IPS DF 19.7 (cell line): ENCODE measurements around the gene ME3.
"Not testable (repeated sequence)": the region's sequence is repeated elsewhere in the genome, so short reads cannot be mapped to it uniquely, and the experiment has no call there.

Experiments used
- DNase-seq: peaks from one replicate; pipeline ENCODE4 v3.0.0-alpha.2; 2013; ENCODE audit warnings: low read depth, low spot score

The ME3 gene

GRCh38 chr11:86435711-86436110 is 236.7 kb downstream of the ME3 start:
- DNase-seq = no peak

DNA sequence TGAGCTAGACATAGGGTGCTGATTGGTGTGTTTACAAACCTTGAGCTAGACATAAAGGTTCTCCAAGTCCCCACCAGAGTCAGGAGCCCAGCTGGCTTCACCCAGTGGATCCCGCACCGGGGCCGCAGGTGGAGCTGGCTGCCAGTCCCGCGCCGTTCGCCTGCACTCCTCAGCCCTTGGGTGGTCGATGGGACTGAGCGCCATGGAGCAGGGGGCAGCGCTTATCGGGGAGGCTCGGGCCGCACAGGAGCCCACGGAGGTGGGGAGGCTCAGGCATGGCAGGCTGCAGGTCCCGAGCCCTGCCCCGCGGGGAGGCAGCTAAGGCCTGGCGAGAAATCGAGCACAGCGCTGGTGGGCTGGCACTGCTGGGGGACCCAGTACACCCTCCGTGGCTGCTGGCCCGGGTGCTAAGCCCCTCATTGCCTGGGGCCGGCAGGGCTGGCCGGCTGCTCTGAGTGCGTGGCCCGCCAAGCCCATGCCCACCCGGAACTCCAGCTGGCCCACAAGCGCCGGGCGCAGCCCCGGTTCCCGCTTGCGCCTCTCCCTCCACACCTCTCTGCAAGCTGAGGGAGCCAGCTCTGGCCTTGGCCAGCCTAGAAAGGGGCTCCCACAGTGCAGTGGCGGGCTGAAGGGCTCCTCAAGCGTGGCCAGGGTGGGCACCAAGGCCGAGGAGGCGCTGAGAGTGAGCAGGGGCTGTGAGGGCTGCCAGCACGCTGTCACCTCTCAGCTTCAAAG is 238.9 kb downstream of the ME3 start:
- DNase-seq = not testable (repeated sequence)

DNA sequence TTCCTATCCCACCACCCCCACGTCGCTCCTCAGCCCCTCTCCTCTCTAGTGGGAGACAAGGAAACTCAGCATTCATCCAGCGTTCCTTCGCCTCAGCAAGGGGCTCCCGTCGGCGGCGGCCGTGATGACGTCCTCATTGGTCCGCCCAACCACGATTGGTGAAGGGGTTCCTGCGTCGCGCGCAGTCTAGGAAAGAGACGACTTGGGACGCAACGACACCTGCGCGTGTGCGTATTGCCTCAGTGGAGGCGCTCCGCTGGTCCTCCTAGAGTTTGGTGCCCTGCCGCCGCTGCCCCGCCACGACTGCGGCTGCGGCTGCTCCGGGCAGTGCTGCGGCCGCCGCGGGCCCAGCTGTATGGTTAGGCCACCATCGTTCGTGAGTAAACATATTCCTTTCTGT is 241.2 kb downstream of the ME3 start:
- no peak for DNase-seq

DNA sequence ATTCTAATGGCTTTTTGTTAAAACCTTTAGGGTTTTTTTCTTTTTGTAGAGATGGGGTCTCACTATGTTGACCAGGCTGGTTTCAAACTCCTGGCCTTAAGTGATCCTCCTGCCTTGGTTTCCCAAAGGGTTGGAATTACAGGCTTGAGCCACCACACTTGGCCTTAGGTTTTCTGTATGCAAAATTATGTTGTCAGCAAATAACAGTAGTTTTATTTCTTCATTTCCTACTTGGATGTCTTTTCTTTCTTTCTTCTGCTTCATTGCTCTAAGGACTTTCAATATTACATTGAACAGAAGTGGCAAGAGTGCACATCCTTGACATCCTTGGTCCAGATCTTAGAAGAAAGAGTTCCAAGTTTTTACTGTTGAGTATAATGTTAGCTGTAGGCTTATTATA is 245.0 kb downstream of the ME3 start:
- no peak for DNase-seq

DNA sequence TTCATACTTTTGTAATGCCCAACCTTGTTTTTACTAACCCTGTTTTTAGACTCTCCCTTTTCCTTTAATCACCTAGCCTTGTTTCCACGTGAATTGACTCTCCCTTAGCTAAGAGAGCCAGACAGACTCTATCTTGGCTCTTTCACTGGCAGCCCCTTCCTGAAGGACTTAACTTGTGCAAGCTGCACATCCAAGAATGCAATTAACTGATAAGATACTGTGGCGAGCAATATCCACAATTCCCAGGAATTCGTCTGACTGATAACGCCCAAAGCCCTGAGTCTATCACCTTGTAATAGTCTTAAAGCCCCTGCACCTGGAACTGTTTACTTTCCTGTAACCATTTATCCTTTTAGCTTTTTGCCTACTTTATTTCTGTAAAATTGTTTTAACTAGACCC is 248.9 kb downstream of the ME3 start:
- not testable (repeated sequence) for DNase-seq

GRCh38 chr11:86422371-86422770 is 250.0 kb downstream of the ME3 start:
- no peak for DNase-seq

DNA sequence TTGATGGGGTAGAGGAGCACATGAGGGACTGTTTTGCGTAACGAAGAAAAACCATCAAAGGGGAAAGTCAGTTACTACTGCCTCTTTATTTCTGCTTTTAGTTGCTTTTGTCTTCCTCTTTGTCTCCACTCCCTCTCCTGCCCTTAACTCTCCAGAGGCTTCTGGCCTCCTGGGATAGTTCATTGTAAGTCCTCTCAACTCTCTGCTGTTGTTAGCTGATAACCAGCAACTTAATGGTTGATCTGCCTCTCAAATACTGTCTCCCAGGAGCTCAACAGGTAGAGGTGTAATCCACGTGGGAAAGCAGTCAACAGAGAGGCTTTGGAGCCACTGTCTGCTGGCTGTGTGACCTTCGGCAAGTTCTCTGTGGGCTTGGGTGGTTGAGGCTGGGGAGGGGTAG is 250.5 kb downstream of the ME3 start:
- DNase-seq = no peak

GRCh38 chr11:86418917-86419316 is 253.5 kb downstream of the ME3 start:
- DNase-seq = no peak

GRCh38 chr11:86418513-86418912 is 253.9 kb downstream of the ME3 start:
- no peak for DNase-seq

GRCh38 chr11:86418106-86418505 is 254.3 kb downstream of the ME3 start:
- DNase-seq = no peak

DNA sequence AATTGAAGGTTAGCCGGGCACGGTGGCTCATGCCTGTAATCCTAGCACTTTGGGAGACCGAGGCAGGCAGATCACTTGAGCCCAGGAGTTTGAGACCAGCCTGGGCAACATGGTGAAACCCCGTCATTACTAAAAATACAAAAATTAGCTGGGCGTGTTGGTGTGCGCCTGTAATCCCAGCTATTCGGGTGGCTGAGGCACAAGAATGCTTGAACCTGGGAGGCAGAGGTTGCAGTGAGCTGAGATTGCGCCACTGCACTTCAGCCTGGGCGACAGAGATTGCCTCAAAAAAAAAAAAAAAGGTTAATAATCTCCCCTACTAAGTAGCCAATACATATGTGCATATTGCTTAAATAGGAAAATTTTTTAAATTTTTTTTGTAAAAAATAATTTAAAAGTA is 255.5 kb downstream of the ME3 start:
- not testable (repeated sequence) for DNase-seq

DNA sequence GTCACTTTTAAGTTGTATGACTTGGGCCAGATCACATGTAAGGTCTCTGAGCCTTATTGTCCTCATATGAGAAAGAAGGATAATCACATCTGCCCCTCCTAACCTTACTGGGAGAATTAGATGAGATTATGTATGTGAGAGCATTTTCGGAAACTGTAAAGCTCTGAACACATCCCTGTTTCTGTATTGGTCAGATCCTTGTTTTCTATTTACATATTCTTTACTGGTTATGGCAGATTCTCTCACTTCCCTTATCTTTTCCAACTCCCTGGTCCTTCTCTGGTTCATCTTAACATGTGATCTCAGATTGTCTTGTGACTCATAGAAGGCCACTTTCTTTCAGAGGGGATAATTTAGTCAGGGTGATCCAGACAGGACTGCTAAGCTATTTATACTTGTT is 255.9 kb downstream of the ME3 start:
- no peak for DNase-seq

- no peak for DNase-seq
Observed at GRCh38 chr11:86415026-86415425, 257.4 kb downstream of the ME3 start.

DNA sequence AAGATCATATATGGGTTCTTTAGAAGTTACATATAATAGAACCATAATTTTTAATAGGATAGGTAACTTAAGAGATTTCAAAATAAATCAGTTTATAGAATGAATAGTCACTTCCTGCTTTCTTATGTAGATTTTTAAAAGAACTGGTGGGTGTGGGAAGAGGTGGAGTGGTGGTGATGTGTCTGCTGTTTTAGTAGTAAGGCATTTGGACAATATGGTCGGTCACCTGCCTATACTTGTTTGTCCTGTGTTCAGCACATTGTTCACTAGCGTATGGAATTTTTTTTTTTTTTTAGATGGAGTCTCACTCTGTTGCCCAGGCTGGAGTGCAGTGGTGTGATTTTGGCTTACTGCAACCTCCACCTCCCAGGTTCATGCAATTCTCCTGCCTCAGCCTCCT is 258.4 kb downstream of the ME3 start:
- no peak for DNase-seq

- no peak for DNase-seq
Observed at GRCh38 chr11:86408845-86409244, 263.6 kb downstream of the ME3 start.

GRCh38 chr11:86403458-86403857 is 269.0 kb downstream of the ME3 start:
- no peak for DNase-seq

DNA sequence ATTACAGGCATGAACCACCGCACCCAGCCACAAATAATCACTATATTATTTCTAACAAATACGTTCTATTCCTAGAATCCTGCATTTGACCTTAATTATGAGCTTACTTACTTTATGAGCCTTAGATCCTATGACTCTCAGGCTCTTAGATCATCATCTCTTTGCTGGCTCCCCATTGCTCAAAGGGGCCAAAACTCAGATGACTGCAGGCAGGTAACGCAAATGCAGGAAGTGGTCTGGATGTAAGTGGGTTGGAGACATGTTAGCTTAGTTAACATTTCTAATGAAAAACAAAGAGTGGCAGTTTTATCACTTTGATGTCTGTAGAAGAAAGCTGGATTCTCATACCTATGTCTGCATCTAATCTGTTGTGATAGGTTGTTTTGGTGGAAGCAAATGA is 274.3 kb downstream of the ME3 start:
- DNase-seq = no peak

DNA sequence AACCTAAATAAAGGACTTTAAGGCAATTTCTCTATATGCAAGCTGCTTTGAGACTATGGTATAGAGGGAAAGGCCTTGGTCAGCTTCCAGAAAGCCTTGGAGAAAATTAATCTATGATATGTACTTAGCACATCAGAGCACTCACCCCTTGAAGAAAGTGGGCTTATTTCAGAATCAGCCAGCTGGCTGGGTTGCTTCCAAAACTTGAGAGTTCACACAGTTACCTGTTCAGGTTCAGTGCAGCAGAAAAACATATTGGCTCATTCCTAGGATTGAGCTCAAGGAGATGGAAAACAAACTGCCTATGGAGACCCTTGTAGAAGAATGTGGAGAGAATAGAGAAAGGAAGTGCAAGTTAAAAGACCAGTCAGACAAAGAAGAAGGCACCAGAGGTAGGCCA is 275.1 kb downstream of the ME3 start:
- no peak for DNase-seq

- DNase-seq = no peak
Observed at GRCh38 chr11:86396396-86396795, 276.0 kb downstream of the ME3 start.

DNA sequence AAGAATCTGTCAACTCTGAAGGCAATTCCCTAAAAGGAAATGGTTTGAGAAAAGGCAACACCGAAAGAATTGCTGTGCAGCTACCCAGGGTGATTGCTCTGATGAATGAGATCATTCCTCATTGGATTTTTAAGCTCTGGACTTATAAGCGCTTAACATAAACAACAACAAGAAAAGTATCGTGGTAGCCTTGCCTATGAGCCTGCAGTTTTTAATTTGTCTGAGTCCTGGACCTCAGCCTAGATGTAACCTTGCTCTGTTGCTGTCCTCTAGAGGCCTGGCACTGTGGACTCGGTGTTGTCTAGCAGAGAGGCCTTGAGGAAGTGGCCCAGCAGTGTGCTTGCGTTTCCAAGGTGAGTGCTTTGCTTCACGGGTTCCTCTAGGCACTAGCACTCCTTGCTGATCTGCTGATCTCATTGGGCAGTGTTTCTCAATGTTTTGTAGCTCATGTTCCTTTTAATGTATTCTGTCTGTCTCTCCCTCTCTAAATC is 277.3 kb downstream of the ME3 start:
- no peak for DNase-seq
